Measurements from ENCODE around the gene RNF186.
"Not testable (repeated sequence)": the region's sequence is repeated elsewhere in the genome, so short reads cannot be mapped to it uniquely, and the experiment has no call there.

Gene RNF186, protein sequence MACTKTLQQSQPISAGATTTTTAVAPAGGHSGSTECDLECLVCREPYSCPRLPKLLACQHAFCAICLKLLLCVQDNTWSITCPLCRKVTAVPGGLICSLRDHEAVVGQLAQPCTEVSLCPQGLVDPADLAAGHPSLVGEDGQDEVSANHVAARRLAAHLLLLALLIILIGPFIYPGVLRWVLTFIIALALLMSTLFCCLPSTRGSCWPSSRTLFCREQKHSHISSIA

DNA sequence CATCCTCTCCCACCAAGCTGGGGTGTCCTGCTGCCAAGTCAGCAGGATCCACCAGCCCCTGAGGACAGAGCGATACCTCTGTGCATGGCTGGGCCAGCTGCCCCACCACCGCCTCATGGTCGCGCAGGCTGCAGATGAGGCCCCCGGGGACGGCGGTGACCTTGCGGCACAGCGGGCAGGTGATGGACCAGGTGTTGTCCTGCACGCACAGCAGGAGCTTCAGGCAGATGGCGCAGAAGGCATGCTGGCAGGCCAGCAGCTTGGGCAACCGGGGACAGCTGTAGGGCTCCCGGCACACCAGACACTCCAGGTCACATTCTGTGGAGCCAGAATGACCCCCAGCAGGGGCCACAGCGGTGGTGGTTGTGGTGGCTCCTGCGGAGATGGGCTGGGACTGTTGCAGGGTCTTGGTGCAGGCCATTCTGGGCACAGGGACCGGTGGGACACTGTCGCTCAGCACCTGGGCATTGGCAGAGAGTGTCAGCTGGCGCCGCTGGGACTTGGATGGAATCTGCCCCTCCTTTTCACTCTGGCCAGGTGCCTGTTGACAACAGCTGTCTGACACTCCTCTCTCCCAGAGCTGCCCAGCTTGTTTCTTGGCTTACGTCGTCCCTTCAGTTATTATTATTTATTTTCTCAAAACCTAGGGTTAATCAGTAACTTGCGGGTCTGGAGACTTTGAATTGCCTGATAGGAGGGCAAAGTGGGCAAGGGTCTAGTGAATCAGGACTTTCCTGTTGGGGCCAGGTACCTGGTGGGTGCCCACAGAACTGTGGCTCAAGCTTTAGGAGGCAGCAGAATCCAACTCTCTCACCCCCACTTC, at the start of gene RNF186:
Gene RNF186 (minus strand): TSS at position 603 of the 823 bp plus-strand sequence. CDS start 182 bp downstream, at position 421.
- H3K9me3 Mint-ChIP-seq: no peaks in the 10 kb centered on the region
- H3K4me1 Mint-ChIP-seq (ENCODE audit: low read depth): no peaks in the 10 kb centered on the region
- H3K27me3 Mint-ChIP-seq: no peaks in the 10 kb centered on the region
- no peak within 1 kb of the TSS for H3K27ac Mint-ChIP-seq
- no peaks in the 10 kb centered on the region for H3K36me3 Mint-ChIP-seq (ENCODE audit: low read depth)
- no peak within 1 kb of the TSS for H3K4me3 Mint-ChIP-seq

DNA sequence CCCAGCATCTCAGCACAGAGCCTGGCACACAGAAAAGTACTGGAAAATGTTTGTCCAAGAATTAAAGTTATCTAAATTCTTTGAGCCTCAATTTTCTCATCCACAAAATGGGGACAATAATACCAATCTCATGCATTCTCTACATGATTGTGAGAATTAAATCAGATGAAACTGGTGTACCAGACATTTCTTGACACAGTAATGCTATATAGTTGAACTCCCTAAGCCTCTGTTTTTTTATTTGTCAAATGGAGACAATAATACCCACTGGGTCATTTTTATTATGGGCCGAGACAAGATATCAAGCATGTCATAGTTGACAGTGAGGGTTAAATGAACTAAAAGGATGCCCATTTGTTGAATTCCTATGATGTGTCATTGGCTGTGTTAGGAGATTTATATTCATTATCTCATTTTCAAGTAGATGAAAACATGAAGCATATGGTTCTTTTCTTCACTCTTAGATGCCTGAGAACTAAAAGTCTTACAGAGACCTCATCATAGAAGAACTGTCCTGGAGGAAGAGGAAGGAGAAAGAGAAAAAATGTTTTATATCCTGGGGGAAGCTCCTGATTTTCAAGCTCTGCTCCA, 49.6 kb upstream of the RNF186 start:
- Mint-ChIP-seq H3K9me3 (peaks cover 6% of the 10 kb centered on the region), H3K27ac (no peak overlapping the region), H3K36me3 (ENCODE audit: low read depth) (no peaks in the 10 kb centered on the region), H3K4me3 (no peak overlapping the region), H3K4me1 (ENCODE audit: low read depth) (no peaks in the 10 kb centered on the region), H3K27me3 (peaks cover 52% of the 10 kb centered on the region)

DNA sequence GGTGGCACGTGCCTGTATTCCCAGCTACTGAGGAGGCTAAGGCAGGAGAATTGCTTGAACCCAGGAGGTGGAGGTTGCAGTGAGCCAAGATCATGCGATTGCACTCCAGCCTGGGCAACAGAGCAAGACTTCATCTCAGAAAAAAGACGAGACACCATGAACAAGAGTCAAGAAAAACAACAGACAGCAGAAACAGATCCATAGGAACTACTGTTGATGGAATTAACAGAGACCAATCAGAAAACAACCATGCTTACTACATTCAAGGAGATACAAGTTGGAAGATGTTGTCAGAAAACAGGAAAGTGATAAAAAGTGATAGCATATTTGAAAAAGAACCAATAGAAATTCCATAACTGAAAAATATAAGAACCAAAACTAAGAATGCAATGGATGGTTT, 47.9 kb upstream of the RNF186 start:
- Mint-ChIP-seq H3K27me3 (peaks cover 46% of the 10 kb centered on the region), H3K27ac (no peak overlapping the region), H3K36me3 (ENCODE audit: low read depth) (no peaks in the 10 kb centered on the region), H3K9me3 (peaks cover 6% of the 10 kb centered on the region), H3K4me1 (ENCODE audit: low read depth) (no peaks in the 10 kb centered on the region), H3K4me3 (no peak overlapping the region)

DNA sequence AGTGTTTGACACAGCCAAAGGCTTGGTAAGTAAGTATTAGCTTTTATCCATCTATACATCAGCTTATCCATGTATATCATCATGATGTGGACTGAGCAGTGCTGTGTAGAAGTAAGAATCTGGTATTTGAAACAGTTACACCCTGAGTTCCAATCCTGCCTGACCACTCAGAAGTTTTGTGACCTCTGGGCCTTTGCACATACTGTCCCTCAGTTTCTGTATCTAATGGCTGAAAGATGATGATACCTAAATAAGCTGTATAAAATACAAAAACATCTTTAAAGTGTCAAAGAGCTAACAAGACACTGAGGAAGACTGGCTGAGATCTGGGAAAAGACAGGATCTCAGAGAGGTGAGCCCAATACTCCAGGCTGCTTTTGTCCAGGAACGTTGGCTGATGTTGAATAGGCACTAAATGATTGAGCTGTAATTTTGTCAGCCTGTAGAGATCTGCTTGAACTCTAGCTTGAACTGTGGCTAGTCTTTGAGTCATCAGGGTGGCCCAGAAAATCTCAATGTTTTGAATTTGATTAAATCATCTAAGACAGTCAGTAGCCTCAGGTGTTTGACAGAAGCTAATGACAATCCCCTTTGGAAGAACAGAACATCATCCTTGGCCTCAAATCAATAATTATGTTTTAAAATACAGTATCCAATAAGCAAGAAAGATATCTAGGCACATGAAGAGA, 46.9 kb upstream of the RNF186 start:
- Mint-ChIP-seq H3K27ac (no peak overlapping the region), H3K9me3 (peaks cover 6% of the 10 kb centered on the region), H3K27me3 (peaks cover 45% of the 10 kb centered on the region), H3K36me3 (ENCODE audit: low read depth) (no peaks in the 10 kb centered on the region), H3K4me3 (no peak overlapping the region), H3K4me1 (ENCODE audit: low read depth) (no peaks in the 10 kb centered on the region)

DNA sequence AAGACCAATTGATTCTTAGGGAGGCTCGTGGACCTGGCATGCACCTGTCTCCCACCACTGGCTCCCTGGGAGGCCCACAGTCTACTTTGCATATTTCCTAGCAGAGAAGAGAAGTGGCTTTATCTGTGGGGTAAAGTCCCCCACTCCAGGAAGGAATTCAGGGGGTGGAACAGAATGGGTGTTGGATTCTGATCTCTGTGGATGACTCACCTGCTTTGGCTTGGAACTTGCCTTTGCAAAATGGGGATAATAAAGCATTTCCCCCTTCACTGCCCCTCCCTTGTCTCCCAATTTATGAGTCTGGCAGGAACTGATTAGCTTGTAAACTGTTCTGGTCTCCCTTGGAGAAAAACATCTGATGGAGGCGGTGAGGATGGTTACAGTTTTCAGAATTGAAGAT, 46.0 kb upstream of the RNF186 start:
- peaks cover 48% of the 10 kb centered on the region for H3K27me3 Mint-ChIP-seq
- peaks cover 6% of the 10 kb centered on the region for H3K9me3 Mint-ChIP-seq
- no peak overlapping the region for H3K4me3 Mint-ChIP-seq
- no peaks in the 10 kb centered on the region for H3K36me3 Mint-ChIP-seq (ENCODE audit: low read depth)
- H3K27ac Mint-ChIP-seq: no peak overlapping the region
- H3K4me1 Mint-ChIP-seq (ENCODE audit: low read depth): no peaks in the 10 kb centered on the region

DNA sequence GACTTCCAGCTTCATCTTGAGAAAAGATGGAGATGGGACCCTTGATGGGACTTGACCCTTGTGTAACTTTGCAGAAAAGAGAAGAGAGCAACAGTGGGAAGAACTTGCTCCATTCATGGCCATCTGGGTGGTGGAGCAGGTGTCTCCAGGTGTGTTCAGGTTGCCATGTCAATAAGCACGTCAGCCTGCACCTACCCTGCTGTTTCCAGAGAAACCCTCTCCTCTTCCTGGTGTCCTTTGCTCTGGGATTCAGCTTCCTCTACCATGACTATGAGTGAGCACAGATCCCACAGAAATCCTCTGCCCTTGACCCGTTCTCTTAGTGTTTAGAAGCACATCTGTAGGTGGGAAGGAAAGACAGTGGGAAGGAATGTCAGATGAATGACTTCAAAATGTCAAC, 45.3 kb upstream of the RNF186 start:
- H3K27ac Mint-ChIP-seq: no peak overlapping the region
- no peaks in the 10 kb centered on the region for H3K4me1 Mint-ChIP-seq (ENCODE audit: low read depth)
- H3K27me3 Mint-ChIP-seq: peaks cover 45% of the 10 kb centered on the region
- H3K9me3 Mint-ChIP-seq: peaks cover 6% of the 10 kb centered on the region
- H3K36me3 Mint-ChIP-seq (ENCODE audit: low read depth): no peaks in the 10 kb centered on the region
- no peak overlapping the region for H3K4me3 Mint-ChIP-seq

DNA sequence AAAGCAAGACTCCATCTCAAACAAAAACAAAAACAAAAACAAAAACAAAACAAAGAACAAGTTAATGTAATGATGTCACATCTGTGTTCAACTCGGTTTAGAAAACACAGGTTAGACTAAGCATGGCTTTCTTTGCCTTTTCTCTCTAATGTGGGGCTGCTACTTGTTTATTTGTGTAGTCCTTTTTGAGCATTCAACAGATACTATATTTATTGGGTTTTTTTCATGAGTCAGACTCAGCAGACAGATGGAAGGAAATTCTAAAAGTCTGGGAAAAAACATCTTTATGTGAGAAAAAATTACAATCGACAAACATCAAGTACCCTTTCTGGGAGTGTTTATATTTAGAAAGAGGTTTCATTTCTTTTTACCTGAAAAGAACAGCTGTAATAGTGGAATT, 44.8 kb upstream of the RNF186 start:
- Mint-ChIP-seq H3K4me3 (no peak overlapping the region), H3K4me1 (ENCODE audit: low read depth) (no peaks in the 10 kb centered on the region), H3K27ac (no peak overlapping the region), H3K36me3 (ENCODE audit: low read depth) (no peaks in the 10 kb centered on the region), H3K27me3 (peaks cover 43% of the 10 kb centered on the region), H3K9me3 (peaks cover 6% of the 10 kb centered on the region)

DNA sequence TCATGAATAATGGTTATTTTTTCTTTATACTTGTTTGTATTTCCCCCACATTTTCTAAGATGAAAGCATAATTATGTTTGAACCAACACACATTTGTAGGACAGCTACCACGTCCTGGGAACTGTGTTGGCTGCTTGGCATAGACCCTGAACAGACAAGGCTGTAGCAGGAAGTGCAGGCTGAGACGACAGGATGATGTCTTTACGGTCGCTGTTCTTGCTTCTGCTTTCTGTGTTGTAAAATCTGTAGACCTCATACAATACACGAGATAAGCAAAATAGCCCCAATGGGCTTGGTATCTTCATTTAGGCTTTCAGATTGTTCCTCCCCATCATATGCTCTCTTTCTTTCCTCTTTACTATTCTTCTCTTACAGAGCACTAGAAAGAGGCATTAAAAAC, 43.8 kb upstream of the RNF186 start:
- H3K36me3 Mint-ChIP-seq (ENCODE audit: low read depth): no peaks in the 10 kb centered on the region
- no peak overlapping the region for H3K4me3 Mint-ChIP-seq
- H3K27ac Mint-ChIP-seq: no peak overlapping the region
- no peaks in the 10 kb centered on the region for H3K4me1 Mint-ChIP-seq (ENCODE audit: low read depth)
- H3K9me3 Mint-ChIP-seq: peaks cover 6% of the 10 kb centered on the region
- H3K27me3 Mint-ChIP-seq: peaks cover 36% of the 10 kb centered on the region

DNA sequence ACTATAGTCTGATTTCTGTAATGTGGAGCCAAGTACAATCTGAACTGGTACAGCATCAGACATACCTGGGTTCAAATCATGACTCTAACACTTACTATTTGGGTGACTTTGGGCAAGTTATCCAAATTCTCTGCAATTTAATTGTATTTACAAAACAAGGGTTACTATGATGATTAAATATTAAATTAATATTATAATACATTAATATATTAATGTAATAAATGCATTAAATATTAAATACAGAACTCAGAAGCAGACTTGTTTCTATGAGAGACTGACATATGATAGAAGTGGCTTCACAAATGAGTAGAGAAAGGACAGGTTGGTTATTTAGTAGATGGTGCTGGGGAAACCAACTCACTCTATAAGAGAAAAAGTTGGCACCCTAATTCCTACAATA, 39.8 kb upstream of the RNF186 start:
- Mint-ChIP-seq H3K4me3 (no peak overlapping the region), H3K36me3 (ENCODE audit: low read depth) (no peaks in the 10 kb centered on the region), H3K9me3 (no peaks in the 10 kb centered on the region), H3K27me3 (peaks cover 15% of the 10 kb centered on the region), H3K27ac (no peak overlapping the region), H3K4me1 (ENCODE audit: low read depth) (no peaks in the 10 kb centered on the region)

DNA sequence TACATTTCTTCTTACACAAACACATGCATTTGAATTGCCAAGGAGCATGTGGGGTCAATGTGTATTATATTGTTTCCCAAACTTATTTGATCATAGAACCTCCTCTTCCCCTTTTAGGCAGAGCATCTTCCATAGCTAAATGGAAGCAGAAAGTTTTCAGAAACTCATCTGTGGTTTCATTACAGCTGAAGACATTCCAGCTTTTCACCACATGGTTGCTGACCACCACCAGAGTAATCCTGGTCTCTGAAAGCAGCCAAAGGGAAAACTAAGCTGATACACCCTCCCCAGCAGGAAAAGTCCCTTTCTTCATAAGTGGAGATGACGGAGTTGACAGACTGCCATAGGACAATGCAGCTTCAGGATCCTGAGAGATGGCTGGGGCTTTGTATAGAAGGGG, 37.0 kb upstream of the RNF186 start:
- Mint-ChIP-seq H3K27me3 (peaks cover 11% of the 10 kb centered on the region), H3K27ac (no peak overlapping the region), H3K4me1 (ENCODE audit: low read depth) (no peaks in the 10 kb centered on the region), H3K9me3 (no peaks in the 10 kb centered on the region), H3K4me3 (no peak overlapping the region), H3K36me3 (ENCODE audit: low read depth) (no peaks in the 10 kb centered on the region)

DNA sequence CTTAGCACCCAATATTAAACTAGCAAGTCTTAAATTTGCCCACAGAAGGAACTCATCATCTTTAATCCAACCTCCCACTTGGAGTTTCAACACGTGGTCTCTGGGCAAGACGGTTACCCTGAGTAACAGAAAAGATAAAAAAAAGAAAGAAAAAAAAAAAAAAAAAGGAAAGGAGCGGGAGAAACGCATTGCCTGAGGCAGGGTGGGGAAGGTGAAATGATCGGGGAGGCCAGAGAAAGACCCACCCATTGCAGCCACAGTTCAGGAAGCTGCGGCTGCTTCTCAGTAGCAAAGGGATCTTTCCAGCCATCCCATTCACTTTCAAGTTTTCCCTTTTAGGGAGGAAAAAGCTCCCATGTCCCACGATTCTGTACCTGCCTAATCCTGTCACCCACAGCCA, 35.1 kb upstream of the RNF186 start:
- no peaks in the 10 kb centered on the region for H3K9me3 Mint-ChIP-seq
- no peaks in the 10 kb centered on the region for H3K36me3 Mint-ChIP-seq (ENCODE audit: low read depth)
- H3K4me3 Mint-ChIP-seq: no peak overlapping the region
- H3K27ac Mint-ChIP-seq: no peak overlapping the region
- peaks cover 20% of the 10 kb centered on the region for H3K27me3 Mint-ChIP-seq
- H3K4me1 Mint-ChIP-seq (ENCODE audit: low read depth): no peaks in the 10 kb centered on the region

DNA sequence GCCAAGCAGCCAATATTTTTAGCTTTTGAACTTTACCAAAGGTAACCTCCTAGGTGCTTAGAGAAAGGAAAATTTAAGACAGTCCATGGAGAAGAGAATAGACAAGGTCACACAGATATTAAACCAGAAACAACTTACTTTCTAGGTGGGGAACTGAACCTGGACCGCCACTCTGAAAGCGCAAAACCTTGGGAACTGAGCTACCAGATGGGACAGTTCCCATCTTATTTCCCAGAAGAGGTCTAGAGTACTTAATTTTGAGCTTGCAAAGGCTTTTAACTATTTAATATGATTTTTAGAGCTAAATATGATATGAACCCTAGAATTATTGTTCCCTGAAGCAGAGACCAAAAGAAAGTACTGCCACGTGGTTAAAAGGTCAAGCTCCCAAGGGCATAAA, 34.2 kb upstream of the RNF186 start:
- not testable (repeated sequence) for H3K9me3 Mint-ChIP-seq; H3K36me3 Mint-ChIP-seq (ENCODE audit: low read depth); H3K27ac Mint-ChIP-seq; H3K4me3 Mint-ChIP-seq; H3K4me1 Mint-ChIP-seq (ENCODE audit: low read depth)
- H3K27me3 Mint-ChIP-seq: peaks cover 27% of the 10 kb centered on the region

DNA sequence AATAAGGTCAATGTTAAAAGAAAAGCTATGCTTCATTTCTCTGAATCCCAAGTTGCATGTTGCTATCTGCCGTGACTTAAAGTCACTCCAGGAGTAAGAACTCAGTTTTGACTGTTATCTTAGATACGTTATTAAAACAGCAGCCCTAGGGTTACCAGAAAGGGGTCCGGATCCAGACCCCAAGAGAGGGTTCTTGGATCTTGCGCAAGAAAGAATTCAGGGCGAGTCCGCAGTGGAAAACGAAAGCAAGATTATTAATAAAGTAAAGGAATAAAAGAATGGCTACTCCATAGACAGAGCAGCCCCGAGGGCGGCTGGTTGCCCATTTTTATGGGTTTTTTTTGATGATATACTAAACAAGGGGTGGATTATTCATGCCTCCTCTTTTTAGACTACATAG, 32.3 kb upstream of the RNF186 start:
- not testable (repeated sequence) for H3K4me1 Mint-ChIP-seq (ENCODE audit: low read depth); H3K27ac Mint-ChIP-seq; H3K4me3 Mint-ChIP-seq; H3K36me3 Mint-ChIP-seq (ENCODE audit: low read depth); H3K9me3 Mint-ChIP-seq
- H3K27me3 Mint-ChIP-seq: peaks cover 35% of the 10 kb centered on the region

DNA sequence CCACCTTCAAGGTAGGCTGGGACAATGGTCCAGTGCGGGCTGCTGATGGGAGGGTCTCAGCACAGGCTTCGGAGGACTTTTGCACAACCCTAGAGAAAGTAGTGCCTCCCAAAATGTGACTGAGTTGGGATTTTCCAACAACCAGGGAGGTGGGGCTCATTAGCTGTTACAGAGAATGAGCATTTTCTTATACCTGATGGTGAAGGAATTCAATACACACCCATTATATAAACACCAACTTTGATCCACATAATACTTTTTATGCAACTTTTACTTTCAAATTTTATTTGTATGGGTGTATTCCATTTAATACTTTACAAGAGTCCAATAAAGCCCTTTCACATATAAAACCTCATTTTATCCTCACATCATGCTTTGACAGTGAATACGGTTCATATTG, 31.3 kb upstream of the RNF186 start:
- Mint-ChIP-seq H3K9me3 (no peaks in the 10 kb centered on the region), H3K36me3 (ENCODE audit: low read depth) (no peaks in the 10 kb centered on the region), H3K27ac (no peak overlapping the region), H3K27me3 (peaks cover 38% of the 10 kb centered on the region), H3K4me1 (ENCODE audit: low read depth) (no peaks in the 10 kb centered on the region), H3K4me3 (no peak overlapping the region)

DNA sequence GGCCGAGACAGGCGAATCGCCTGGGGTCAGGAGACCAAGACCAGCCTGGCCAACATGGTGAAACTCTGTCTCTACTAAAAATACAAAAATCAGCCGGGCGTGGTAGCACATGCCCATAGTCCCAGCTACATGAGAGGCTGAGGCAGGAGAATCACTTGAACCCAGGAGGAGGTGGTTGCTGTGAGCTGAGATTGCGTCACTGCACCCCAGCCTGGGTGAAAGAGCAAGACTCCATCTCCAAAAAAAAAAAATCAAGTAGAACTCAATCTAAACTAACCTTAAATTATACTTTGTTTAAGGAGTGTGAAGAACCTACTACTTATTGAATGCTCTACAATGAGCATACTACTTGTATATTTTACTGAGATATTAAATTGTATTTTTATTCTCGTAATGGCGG, 30.5 kb upstream of the RNF186 start:
- Mint-ChIP-seq H3K27me3 (peaks cover 44% of the 10 kb centered on the region), H3K27ac (no peak overlapping the region), H3K4me3 (no peak overlapping the region), H3K9me3 (no peaks in the 10 kb centered on the region), H3K4me1 (ENCODE audit: low read depth) (peaks cover 2% of the 10 kb centered on the region), H3K36me3 (ENCODE audit: low read depth) (no peaks in the 10 kb centered on the region)
